ENCODE results near the gene CDH2.

Gene CDH2

GRCh38 chr18:28128659-28128980 lies 48.3 kb downstream of the CDH2 start:
- no peak for FAIRE-seq
- DNase-seq (ENCODE audit: insufficient read length, low spot score) = no peak

- no peak for FAIRE-seq
- no peak for DNase-seq (ENCODE audit: insufficient read length, low spot score)
Measured at GRCh38 chr18:28127763-28128658, 48.9 kb downstream of the CDH2 start.

GRCh38 chr18:28127228-28127627 lies 49.7 kb downstream of the CDH2 start:
- FAIRE-seq = no peak
- DNase-seq (ENCODE audit: insufficient read length, low spot score) = no peak

GRCh38 chr18:28126768-28127167 lies 50.2 kb downstream of the CDH2 start:
- DNase-seq (ENCODE audit: insufficient read length, low spot score) = no peak
- no peak for FAIRE-seq

- DNase-seq (ENCODE audit: insufficient read length, low spot score) (no peak), FAIRE-seq (no peak)
Measured at GRCh38 chr18:28125051-28125450, 51.9 kb downstream of the CDH2 start.

- FAIRE-seq (no peak), DNase-seq (ENCODE audit: insufficient read length, low spot score) (no peak)
Measured at GRCh38 chr18:28124131-28125029, 52.5 kb downstream of the CDH2 start.

- no peak for DNase-seq (ENCODE audit: insufficient read length, low spot score)
- FAIRE-seq = no peak
Measured at GRCh38 chr18:28123401-28124030, 53.4 kb downstream of the CDH2 start.

GRCh38 chr18:28120828-28121515 lies 56.0 kb downstream of the CDH2 start:
- DNase-seq (ENCODE audit: insufficient read length, low spot score) (no peak), FAIRE-seq (no peak)

GRCh38 chr18:28116461-28116860 lies 60.5 kb downstream of the CDH2 start:
- FAIRE-seq = no peak
- no peak for DNase-seq (ENCODE audit: insufficient read length, low spot score)

- FAIRE-seq (peak; percentile 77), DNase-seq (ENCODE audit: insufficient read length, low spot score) (peak; percentile 20)
Measured at GRCh38 chr18:28115149-28115550, 61.8 kb downstream of the CDH2 start.

GRCh38 chr18:28114472-28114871 lies 62.5 kb downstream of the CDH2 start:
- no peak for FAIRE-seq

GRCh38 chr18:28113271-28114029 lies 63.5 kb downstream of the CDH2 start:
- DNase-seq (ENCODE audit: insufficient read length, low spot score) (no peak), FAIRE-seq (no peak)

More at GRCh38 chr18:28114472-28114871, 62.5 kb downstream of the CDH2 start:
- DNase-seq (ENCODE audit: insufficient read length, low spot score) = no peak

- DNase-seq (ENCODE audit: insufficient read length, low spot score) = no peak
- peak; percentile 4 for FAIRE-seq
Measured at GRCh38 chr18:28112056-28112470, 64.9 kb downstream of the CDH2 start.

GRCh38 chr18:28110924-28111323 lies 66.0 kb downstream of the CDH2 start:
- DNase-seq (ENCODE audit: insufficient read length, low spot score) (no peak), FAIRE-seq (no peak)

- no peak for DNase-seq (ENCODE audit: insufficient read length, low spot score)
- FAIRE-seq = no peak
Measured at GRCh38 chr18:28109781-28110560, 67.0 kb downstream of the CDH2 start.

GRCh38 chr18:28108814-28109213 lies 68.1 kb downstream of the CDH2 start:
- DNase-seq (ENCODE audit: insufficient read length, low spot score) (no peak), FAIRE-seq (no peak)

- FAIRE-seq (no peak), DNase-seq (ENCODE audit: insufficient read length, low spot score) (no peak)
Measured at GRCh38 chr18:28108254-28108653, 68.7 kb downstream of the CDH2 start.

GRCh38 chr18:28099237-28099636 lies 77.7 kb downstream of the CDH2 start:
- no peak for DNase-seq (ENCODE audit: insufficient read length, low spot score)
- no peak for FAIRE-seq

GRCh38 chr18:28095631-28096030 lies 81.3 kb downstream of the CDH2 start:
- no peak for DNase-seq (ENCODE audit: insufficient read length, low spot score)
- FAIRE-seq = no peak
